DLD1 (cell line): ENCODE data around the gene PNPLA5.
"Not testable (repeated sequence)": the region's sequence is repeated elsewhere in the genome, so short reads cannot be mapped to it uniquely, and the experiment has no call there.

Source experiments
- in situ Hi-C: cut with HindIII; loops from 2 replicates; pipeline ENCODE4 v1.10.0; 2017; ENCODE audit warnings: low sequenced_read_pairs

The PNPLA5 gene

GRCh38 chr22:43891360-43892182, at the start of gene PNPLA5:
Gene PNPLA5 (minus strand): TSS chr22:43892013. CDS start chr22:43891880, 133 bp downstream.
- in situ Hi-C loops: no loop called here

GRCh38 chr22:43941449-43941848, 49.6 kb upstream of the PNPLA5 start:
- in situ Hi-C loops: no loop called here

- in situ Hi-C loops: no loop called here
Observed at GRCh38 chr22:43931771-43932170, 40.0 kb upstream of the PNPLA5 start.

- in situ Hi-C loops: no loop called here
Observed at GRCh38 chr22:43928908-43929307, 37.1 kb upstream of the PNPLA5 start.

- in situ Hi-C loops: no loop called here
Observed at GRCh38 chr22:43928468-43928867, 36.7 kb upstream of the PNPLA5 start.

- in situ Hi-C loops: no loop called here
Observed at GRCh38 chr22:43926349-43926710, 34.5 kb upstream of the PNPLA5 start.

GRCh38 chr22:43925433-43926348, 33.9 kb upstream of the PNPLA5 start:
- in situ Hi-C loops: no loop called here

- in situ Hi-C loops: no loop called here
Observed at GRCh38 chr22:43924877-43925276, 33.1 kb upstream of the PNPLA5 start.

GRCh38 chr22:43923631-43924464, 32.0 kb upstream of the PNPLA5 start, which contains the start of gene PNPLA3:
Gene PNPLA3 (plus strand): TSS chr22:43923805. CDS start chr22:43923912, 107 bp downstream.
- in situ Hi-C loops: no loop called here

- in situ Hi-C loops: no loop called here
Observed at GRCh38 chr22:43923191-43923590, 31.4 kb upstream of the PNPLA5 start.

GRCh38 chr22:43922123-43922522, 30.3 kb upstream of the PNPLA5 start:
- in situ Hi-C loops: no loop called here

GRCh38 chr22:43921370-43921769, 29.6 kb upstream of the PNPLA5 start:
- in situ Hi-C loops: no loop called here

- in situ Hi-C loops: no loop called here
Observed at GRCh38 chr22:43919106-43919973, 27.5 kb upstream of the PNPLA5 start.

- in situ Hi-C loops: no loop called here
Observed at GRCh38 chr22:43917521-43917920, 25.7 kb upstream of the PNPLA5 start.

- in situ Hi-C loops: no loop called here
Observed at GRCh38 chr22:43911351-43911750, 19.5 kb upstream of the PNPLA5 start.

GRCh38 chr22:43910178-43910695, 18.4 kb upstream of the PNPLA5 start:
- in situ Hi-C loops: no loop called here

GRCh38 chr22:43909708-43910107, 17.9 kb upstream of the PNPLA5 start:
- in situ Hi-C loops: no loop called here

GRCh38 chr22:43905681-43906080, 13.9 kb upstream of the PNPLA5 start:
- in situ Hi-C loops: no loop called here

GRCh38 chr22:43904412-43904811, 12.6 kb upstream of the PNPLA5 start:
- in situ Hi-C loops: not testable (repeated sequence)

GRCh38 chr22:43903033-43903432, 11.2 kb upstream of the PNPLA5 start:
- in situ Hi-C loops: not testable (repeated sequence)
